OCI-LY1 (cell line): ENCODE results near the gene CFAP46.

Experiments
- H2AFZ ChIP-seq: fragments of 200-600 bp; sonication (generic), shearing (Covaris generic); 2 replicates; pipeline ENCODE4 v1.6.0; 2014; ENCODE audit warnings: antibody characterized with exemption, mild to moderate bottlenecking, low read length
- H3F3A ChIP-seq: fragments of 200-600 bp; sonication (generic), shearing (Covaris generic); 2 replicates; pipeline ENCODE4 v1.6.0; 2014; ENCODE audit warnings: mild to moderate bottlenecking, antibody characterized with exemption, low read length, moderate library complexity; ENCODE audit not compliant: insufficient read depth
- H3K27ac ChIP-seq: fragments of 200-600 bp; sonication (generic); 2 replicates; pipeline ENCODE4 v1.5.1; 2014; ENCODE audit warnings: low read length, mixed run types, mild to moderate bottlenecking, low read depth; ENCODE audit not compliant: poor library complexity, severe bottlenecking
- H3K27me3 ChIP-seq: fragments of 200-600 bp; sonication (generic); 2 replicates; pipeline ENCODE4 v1.6.0; 2014; ENCODE audit warnings: antibody characterized with exemption, mild to moderate bottlenecking, low read length, moderate library complexity; ENCODE audit not compliant: insufficient read depth
- H3K36me3 ChIP-seq: fragments of 200-600 bp; sonication (generic); 2 replicates; pipeline ENCODE4 v1.6.1; 2014; ENCODE audit warnings: mild to moderate bottlenecking, antibody characterized with exemption, low read length, moderate library complexity, mixed read lengths; ENCODE audit not compliant: insufficient read depth
- H3K4me1 ChIP-seq: fragments of 200-600 bp; sonication (generic); 2 replicates; pipeline ENCODE4 v1.5.1; 2014; ENCODE audit warnings: mild to moderate bottlenecking, low read length, moderate library complexity; ENCODE audit not compliant: insufficient read depth, severe bottlenecking
- H3K4me2 ChIP-seq: fragments of 200-600 bp; sonication (generic), shearing (Covaris generic); 2 replicates; pipeline ENCODE4 v1.6.1; 2014; ENCODE audit warnings: low read length
- H3K4me3 ChIP-seq: fragments of 200-600 bp; sonication (generic); 2 replicates; pipeline ENCODE4 v1.5.1; 2014; ENCODE audit warnings: low read length, low read depth, mild to moderate bottlenecking, mixed read lengths; ENCODE audit not compliant: poor library complexity, severe bottlenecking
- H3K79me2 ChIP-seq: fragments of 200-600 bp; shearing (Covaris generic); 2 replicates; pipeline ENCODE4 v1.6.1; 2016; ENCODE audit warnings: mixed run types, low read length, mixed read lengths; ENCODE audit not compliant: insufficient read depth
- H3K9ac ChIP-seq: fragments of 200-600 bp; sonication (generic), shearing (Covaris generic); 2 replicates; pipeline ENCODE4 v1.6.1; 2014; ENCODE audit warnings: mild to moderate bottlenecking, low read length, mixed read lengths
- H3K9me2 ChIP-seq: fragments of 200-600 bp; sonication (generic), shearing (Covaris generic); 2 replicates; pipeline ENCODE4 v1.6.1; 2014; ENCODE audit warnings: low read depth, mild to moderate bottlenecking, low read length, mixed read lengths
- H3K9me3 ChIP-seq: fragments of 200-600 bp; shearing (Covaris generic); 2 replicates; pipeline ENCODE4 v1.6.1; 2014; ENCODE audit warnings: low read length, mixed read lengths
- H4K20me1 ChIP-seq: fragments of 200-600 bp; sonication (generic), shearing (Covaris generic); 2 replicates; pipeline ENCODE4 v1.6.0; 2016; ENCODE audit warnings: mild to moderate bottlenecking, low read length; ENCODE audit not compliant: insufficient read depth
- EZH2 ChIP-seq: fragments of 200-600 bp; sonication (generic), shearing (Covaris generic); IDR thresholded peaks from 2 replicates; pipeline ENCODE4 v1.8.0; 2017; ENCODE audit warnings: borderline replicate concordance, mixed run types, mild to moderate bottlenecking, antibody characterized with exemption, low read length, moderate library complexity, mixed read lengths
- TF ChIP-seq, protein P1 (sequence below): fragments of 200-600 bp; sonication (generic), shearing (Covaris generic); IDR thresholded peaks from 2 replicates; pipeline ENCODE4 v1.5.1; 2017; ENCODE audit warnings: mild to moderate bottlenecking, antibody characterized with exemption, low read length, moderate library complexity, mixed read lengths

The CFAP46 gene

DNA sequence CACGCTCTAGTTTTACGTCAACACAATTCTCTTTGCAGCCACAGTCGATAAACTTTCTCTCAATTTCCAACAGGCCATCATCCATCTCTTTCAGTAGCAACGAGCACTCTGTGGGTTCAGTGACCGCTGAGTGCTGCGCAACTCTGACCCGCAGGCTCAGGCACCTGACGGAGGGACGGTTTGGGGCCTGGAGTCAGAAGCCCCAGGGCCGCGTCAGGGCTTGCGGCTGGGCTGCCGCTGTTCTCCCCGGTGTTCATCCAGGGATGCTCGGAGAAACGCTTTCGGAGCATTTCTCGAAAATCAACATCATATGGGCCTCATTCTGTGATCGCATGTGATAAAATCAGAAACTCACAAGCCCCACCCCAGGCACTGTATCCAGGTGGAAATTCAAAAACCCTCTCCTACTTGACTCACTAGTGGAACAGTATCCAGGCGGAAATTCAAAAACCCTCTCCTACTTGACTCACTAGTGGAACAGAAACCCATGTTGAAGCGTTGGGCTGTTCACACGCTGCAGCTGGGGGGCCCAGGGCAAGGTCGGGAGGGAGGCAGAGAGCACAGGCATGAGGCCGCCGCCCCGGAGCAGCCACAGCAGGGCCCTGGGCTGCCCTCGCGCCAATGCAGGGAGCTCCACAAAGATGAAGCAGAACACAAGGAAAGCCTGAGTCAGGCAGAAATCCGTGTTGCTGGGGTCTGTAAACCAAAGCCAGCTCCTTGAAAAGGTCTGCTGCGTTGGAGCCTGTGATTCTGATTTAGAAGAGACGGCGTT is 83.1 kb downstream of the CFAP46 start:
- Histone ChIP-seq H2AFZ (no peak overlapping the region), H3K27me3 (0 out of 2 replicates have a peak, but pooled peaks cover 4% of the 10 kb centered on the region), H3K9me3 (no peaks in the 10 kb centered on the region), H3K4me1 (no peaks in the 10 kb centered on the region), H3K9ac (no peak overlapping the region), H3K27ac (no peak overlapping the region), H3F3A (no peaks in the 10 kb centered on the region), H3K9me2 (no peaks in the 10 kb centered on the region), H3K4me2 (no peak overlapping the region), H3K36me3 (no peaks in the 10 kb centered on the region), H4K20me1 (no peaks in the 10 kb centered on the region), H3K4me3 (no peak overlapping the region), H3K79me2 (no peaks in the 10 kb centered on the region)
- TF ChIP-seq EZH2, result no peak
- TF ChIP-seq, protein P1, sequence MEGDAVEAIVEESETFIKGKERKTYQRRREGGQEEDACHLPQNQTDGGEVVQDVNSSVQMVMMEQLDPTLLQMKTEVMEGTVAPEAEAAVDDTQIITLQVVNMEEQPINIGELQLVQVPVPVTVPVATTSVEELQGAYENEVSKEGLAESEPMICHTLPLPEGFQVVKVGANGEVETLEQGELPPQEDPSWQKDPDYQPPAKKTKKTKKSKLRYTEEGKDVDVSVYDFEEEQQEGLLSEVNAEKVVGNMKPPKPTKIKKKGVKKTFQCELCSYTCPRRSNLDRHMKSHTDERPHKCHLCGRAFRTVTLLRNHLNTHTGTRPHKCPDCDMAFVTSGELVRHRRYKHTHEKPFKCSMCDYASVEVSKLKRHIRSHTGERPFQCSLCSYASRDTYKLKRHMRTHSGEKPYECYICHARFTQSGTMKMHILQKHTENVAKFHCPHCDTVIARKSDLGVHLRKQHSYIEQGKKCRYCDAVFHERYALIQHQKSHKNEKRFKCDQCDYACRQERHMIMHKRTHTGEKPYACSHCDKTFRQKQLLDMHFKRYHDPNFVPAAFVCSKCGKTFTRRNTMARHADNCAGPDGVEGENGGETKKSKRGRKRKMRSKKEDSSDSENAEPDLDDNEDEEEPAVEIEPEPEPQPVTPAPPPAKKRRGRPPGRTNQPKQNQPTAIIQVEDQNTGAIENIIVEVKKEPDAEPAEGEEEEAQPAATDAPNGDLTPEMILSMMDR, result no peak

DNA sequence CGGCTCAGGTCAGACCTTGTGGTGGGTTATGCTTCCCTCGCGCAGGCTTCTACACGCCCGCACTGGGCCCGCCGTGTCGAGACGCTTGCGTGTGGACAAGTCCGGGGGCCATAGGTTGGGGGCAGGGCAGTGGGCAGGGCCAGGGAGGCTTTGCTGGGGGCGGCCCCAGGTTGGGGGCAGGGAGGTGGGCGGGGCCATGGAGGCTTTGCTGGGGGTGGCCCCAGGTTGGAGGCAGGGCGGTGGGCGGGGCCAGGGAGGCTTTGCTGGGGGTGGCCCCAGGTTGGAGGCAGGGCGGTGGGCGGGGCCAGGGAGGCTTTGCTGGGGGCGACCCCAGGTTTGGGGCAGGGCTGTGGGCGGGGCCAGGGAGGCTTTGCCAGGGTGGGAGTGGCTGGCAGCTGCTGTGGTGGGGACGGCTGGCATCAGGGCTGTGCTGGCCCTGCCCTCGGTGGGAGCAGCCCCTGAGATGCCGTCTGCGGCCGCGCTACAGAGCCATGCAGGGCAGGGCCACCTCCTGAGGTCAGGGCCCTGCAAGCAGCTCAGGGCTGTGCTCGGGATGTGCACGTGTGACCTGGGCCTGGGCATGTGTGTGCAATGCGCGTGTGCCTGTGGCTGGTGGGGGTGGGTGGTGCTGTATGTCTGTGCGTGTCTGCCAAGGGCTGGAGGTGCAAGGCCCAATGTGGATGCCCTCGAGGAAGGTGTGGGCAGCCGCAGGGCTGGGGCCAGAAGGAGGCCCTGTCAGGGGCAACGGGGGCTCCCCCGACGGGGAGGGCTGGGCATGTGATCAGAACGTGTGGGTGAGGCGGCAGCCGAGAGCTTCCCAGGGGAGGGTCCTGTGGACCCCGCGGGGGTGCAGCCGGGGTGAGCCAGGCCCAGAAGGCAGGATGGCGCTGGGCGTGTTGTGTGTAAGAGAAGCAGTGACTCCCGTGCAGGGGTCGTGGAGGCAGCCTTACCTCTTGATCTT is 84.0 kb downstream of the CFAP46 start:
- Histone ChIP-seq H4K20me1 (no peaks in the 10 kb centered on the region), H3K4me3 (no peak overlapping the region), H3K79me2 (no peaks in the 10 kb centered on the region), H3K4me2 (no peak overlapping the region), H3K36me3 (no peaks in the 10 kb centered on the region), H3K9ac (no peak overlapping the region), H3K9me3 (no peaks in the 10 kb centered on the region), H3K4me1 (no peaks in the 10 kb centered on the region), H3K9me2 (no peaks in the 10 kb centered on the region), H2AFZ (no peak overlapping the region), H3F3A (no peaks in the 10 kb centered on the region), H3K27ac (no peak overlapping the region), H3K27me3 (0 out of 2 replicates have a peak, but pooled peaks cover 4% of the 10 kb centered on the region)
- TF ChIP-seq, protein P1, result no peak
- TF ChIP-seq EZH2, result no peak

DNA sequence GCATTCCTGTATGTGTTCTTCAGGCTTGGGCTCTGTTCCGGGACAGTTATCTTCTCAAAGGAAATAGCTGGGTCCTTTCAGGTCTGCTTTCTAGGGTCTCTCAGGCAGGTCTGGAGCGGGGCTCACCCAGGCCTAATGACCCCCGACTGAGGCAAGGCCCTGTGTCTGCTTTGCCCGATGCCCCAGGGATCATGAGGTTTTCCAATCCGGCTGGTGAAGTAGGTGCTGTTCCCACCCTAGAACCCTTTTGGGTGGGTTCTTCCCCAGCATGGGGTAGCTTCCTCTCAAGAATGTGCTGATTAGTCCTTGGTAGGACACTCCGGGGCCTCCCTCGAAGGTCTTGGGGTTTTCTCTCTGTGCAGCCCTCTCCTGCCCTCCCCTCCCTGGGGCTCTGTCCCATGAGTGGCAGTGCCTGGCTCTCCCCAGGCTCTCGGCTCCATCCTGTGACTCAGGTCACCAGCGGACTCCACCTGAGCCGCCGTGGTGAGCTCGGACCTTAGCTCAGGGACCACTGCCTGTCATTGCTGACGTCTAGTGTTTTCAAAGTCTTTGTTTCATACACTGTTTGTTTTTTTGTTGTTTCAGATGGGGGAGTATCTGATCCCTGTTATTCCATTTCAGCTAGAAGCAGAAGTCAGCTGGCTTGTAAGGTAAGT is 85.4 kb downstream of the CFAP46 start:
- Histone ChIP-seq H3K79me2 (no peaks in the 10 kb centered on the region), H3K4me1 (no peaks in the 10 kb centered on the region), H3K9me3 (no peaks in the 10 kb centered on the region), H3K9ac (no peak overlapping the region), H3K4me2 (no peak overlapping the region), H3K36me3 (no peaks in the 10 kb centered on the region), H3K27ac (no peak overlapping the region), H3K4me3 (no peak overlapping the region), H3F3A (no peaks in the 10 kb centered on the region), H4K20me1 (no peaks in the 10 kb centered on the region), H3K9me2 (no peaks in the 10 kb centered on the region), H3K27me3 (0 out of 2 replicates have a peak, but pooled peaks cover 4% of the 10 kb centered on the region), H2AFZ (no peak overlapping the region)
- TF ChIP-seq, protein P1, result no peak
